Measurements from ENCODE around the gene PCDH19. TPM values are rescaled to one million over a fixed set of nuclear protein-coding genes. Genes with fewer than 3 reads are reported as not detected.
"Not testable (repeated sequence)": the region's sequence is repeated elsewhere in the genome, so short reads cannot be mapped to it uniquely, and the experiment has no call there.

Gene PCDH19, protein sequence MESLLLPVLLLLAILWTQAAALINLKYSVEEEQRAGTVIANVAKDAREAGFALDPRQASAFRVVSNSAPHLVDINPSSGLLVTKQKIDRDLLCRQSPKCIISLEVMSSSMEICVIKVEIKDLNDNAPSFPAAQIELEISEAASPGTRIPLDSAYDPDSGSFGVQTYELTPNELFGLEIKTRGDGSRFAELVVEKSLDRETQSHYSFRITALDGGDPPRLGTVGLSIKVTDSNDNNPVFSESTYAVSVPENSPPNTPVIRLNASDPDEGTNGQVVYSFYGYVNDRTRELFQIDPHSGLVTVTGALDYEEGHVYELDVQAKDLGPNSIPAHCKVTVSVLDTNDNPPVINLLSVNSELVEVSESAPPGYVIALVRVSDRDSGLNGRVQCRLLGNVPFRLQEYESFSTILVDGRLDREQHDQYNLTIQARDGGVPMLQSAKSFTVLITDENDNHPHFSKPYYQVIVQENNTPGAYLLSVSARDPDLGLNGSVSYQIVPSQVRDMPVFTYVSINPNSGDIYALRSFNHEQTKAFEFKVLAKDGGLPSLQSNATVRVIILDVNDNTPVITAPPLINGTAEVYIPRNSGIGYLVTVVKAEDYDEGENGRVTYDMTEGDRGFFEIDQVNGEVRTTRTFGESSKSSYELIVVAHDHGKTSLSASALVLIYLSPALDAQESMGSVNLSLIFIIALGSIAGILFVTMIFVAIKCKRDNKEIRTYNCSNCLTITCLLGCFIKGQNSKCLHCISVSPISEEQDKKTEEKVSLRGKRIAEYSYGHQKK (N-terminal part only)
- under 1 TPM in 2 of 4 donors, not detected in 2; 0.59 to 0.64 TPM for polyA plus RNA-seq
- long read RNA-seq, donor 1: 0 reads
- long read RNA-seq, donor 2: 0 reads
- long read RNA-seq, donor 3: 0 reads
- long read RNA-seq, donor 4: 0 reads
- long read RNA-seq, donor 5: 0 reads
- long read RNA-seq, donor 6: 0 reads
- long read RNA-seq, donor 7: 0 reads
- long read RNA-seq, donor 8: 0 reads
- long read RNA-seq, donor 9: 0 reads
- long read RNA-seq, donor 10, full-length matches to known transcripts: 1 of 1 reads
- long read RNA-seq, donor 10, partial matches to known transcripts: 0 of 1 reads
- long read RNA-seq, donor 10, other reads (novel, unspliced or antisense): 0 of 1 reads

DNA sequence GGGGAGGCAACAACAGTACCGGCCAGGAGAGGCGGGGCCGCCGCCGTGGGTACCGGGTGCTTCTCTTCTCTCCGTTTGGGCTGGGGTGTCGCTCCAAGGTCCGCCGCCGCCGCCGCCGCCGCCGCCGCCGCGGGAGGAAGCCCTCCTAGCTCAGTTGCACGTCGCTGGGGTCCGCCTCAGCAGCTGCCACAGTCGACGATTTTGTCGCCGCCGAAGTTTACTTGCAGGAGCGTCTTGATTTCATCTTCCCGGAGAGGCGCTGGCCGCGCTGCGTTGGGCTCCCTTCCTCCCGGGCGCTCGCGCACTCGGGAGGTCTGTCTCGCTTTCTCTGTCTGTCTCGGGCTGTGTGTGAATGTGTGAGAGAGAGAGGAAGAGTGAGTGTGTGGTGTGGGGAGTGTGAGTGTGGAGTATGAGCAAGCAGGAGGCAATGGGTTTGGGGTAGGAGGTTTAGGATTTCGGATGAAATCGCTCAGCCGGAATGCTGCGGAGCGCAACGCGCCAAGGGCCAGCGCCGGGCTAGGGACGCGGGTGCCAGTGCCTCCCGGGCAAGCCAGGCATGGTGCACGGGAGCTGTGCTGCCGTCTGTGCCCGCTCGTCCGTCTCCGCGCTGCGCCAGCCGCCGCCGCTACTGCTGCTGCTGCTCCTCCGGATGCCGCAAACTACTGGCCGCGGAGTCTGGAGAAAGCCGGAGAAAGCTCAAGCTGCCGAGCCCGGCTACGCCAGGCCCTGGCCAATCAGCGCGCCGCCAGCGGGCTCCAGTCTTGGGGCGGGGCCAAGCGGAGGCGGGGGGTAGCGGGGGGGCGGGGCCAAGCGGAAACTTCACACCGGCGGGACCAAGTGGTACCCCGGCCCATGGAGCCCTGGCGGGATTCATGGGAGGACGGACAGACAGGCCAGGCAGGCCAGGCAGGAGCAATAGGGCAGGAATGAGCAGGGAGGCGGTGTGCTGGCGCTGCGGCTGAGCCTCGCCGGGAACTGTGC is at the start of gene PCDH19:
Gene PCDH19 (minus strand): TSS at position 664 of the 981 bp plus-strand sequence. CDS start 1,676 bp downstream, outside the sequence.
- FAIRE-seq (no peak), DNase-seq (peak; percentile 3 to 50)
- Histone ChIP-seq H3K27me3 (ENCODE audit: control insufficient read depth in 3 of 3, insufficient read depth in 3 of 3, low read length in 3 of 3) (peaks cover 8 to 62% (median 21%) of the 10 kb centered on the region in 3 donors), H3K36me3 (ENCODE audit: control insufficient read depth in 3 of 3, insufficient read depth in 2 of 3, low read depth in 1 of 3, low read length in 3 of 3) (no peaks in the 10 kb centered on the region), H3K9me3 (ENCODE audit: control insufficient read depth in 2 of 2, insufficient read depth in 1 of 2, low read depth in 1 of 2, low read length in 1 of 2) (no peaks in the 10 kb centered on the region), H3K27ac (ENCODE audit: low read depth in 1 of 3, low read length in 2 of 3) (no peak within 1 kb of the TSS), H3K4me3 (ENCODE audit: low read depth in 1 of 3, low read length in 3 of 3) (peak within 1 kb of the TSS in 2 of 3 donors; percentile 27 to 34), H3K4me1 (ENCODE audit: control insufficient read depth in 3 of 3, insufficient read depth in 2 of 3, low read depth in 1 of 3, low read length in 2 of 3) (no peaks in the 10 kb centered on the region)
- WGBS, 3 donors: 2 to 43% (median 10%) methylated on average over 41 to 91 of the region's 91 CpGs

DNA sequence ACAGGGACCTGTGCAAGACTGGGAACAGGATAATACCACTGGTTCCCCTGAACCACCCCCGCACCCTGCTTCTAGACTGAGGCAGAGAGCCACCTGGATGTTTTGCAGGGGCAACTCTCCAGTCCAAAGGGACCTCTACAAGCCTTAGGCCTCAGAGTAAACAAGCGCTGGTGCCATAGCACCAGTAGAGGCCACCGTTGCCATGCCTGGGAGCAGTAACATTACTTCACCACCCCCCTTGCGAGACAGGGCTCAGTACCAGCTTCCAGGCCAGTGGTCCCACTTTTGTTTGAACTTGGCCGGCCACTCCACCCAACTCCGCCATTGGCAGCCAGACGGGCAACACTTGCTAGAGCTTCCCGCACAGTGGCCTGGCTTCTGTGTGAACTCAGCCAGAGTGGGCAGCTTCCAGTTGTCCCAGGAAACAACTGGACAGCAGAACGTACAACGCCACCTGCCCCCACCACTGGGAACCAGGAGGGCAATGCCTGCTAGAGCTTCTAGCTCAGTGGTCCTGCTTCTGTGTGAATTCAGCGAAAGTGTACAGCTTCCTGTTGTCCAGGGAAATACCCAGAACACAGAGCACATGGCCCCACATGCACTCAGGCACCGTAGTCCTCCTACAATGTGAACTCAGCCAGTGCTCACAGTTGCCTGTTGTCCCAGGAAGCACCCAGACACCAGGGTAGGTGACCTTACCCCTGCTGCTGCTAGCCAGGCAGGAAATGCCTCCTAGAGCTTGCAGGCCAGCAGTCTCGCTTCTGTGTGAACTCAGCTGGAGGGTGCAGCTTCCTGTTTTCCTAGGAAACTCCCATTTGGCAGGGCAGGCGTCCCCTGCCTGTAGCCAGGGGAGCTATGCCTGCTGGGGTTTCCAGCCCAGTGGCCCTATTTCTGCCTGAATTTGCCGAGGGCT is 39.9 kb upstream of the PCDH19 start:
- no peak overlapping the region for H3K4me3 ChIP-seq (ENCODE audit: low read depth in 1 of 3, low read length in 3 of 3)
- H3K27me3 ChIP-seq (ENCODE audit: control insufficient read depth in 3 of 3, insufficient read depth in 3 of 3, low read length in 3 of 3): no peaks in the 10 kb centered on the region
- H3K9me3 ChIP-seq (ENCODE audit: control insufficient read depth in 2 of 2, insufficient read depth in 1 of 2, low read depth in 1 of 2, low read length in 1 of 2): no peaks in the 10 kb centered on the region
- H3K27ac ChIP-seq (ENCODE audit: low read depth in 1 of 3, low read length in 2 of 3): no peak overlapping the region
- WGBS, 3 donors: 73 to 75% (median 74%) methylated on average over 13 to 15 of the region's 15 CpGs
- no peaks in the 10 kb centered on the region for H3K36me3 ChIP-seq (ENCODE audit: control insufficient read depth in 3 of 3, insufficient read depth in 2 of 3, low read depth in 1 of 3, low read length in 3 of 3)
- no peaks in the 10 kb centered on the region for H3K4me1 ChIP-seq (ENCODE audit: control insufficient read depth in 3 of 3, insufficient read depth in 2 of 3, low read depth in 1 of 3, low read length in 2 of 3)
- DNase-seq: peak in 1 of 2 donors; percentile 1
- FAIRE-seq: no peak

DNA sequence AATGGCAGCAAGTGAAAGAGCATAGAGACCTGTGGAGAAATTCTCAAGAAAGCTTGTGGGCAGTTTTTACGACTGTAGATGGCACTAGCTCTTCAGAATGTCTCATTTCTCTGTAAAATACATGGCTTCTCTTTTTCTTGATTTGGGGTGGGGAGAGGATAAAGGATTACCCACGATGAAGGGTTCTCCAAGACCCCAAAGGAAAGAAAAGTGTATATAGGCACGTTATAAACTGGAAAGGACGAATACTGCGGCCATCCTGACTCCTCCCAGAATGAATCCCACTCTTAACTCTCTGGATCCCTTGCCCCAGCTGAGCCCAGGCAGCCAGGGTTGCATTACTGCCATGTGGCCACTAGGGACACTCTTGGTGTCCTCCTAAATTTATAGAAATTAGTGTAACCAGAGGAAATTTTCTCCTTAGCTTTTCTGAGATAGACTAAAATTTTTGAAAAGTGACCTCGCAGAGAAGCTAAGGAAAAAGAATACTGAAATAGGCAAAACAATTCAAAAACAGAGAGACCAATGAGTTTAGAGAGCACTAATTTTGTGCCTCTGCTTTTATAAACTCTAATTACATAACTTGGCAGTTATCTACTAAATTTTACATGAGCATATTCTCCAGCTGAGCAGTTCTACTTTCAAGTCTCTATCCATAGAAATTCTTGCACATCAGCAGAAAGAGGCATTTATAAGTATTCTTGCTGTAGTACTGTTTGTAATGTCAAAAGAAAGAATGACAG is 37.8 kb upstream of the PCDH19 start:
- Histone ChIP-seq H3K9me3 (ENCODE audit: control insufficient read depth in 2 of 2, insufficient read depth in 1 of 2, low read depth in 1 of 2, low read length in 1 of 2) (no peaks in the 10 kb centered on the region), H3K27ac (ENCODE audit: low read depth in 1 of 3, low read length in 2 of 3) (no peak overlapping the region), H3K36me3 (ENCODE audit: control insufficient read depth in 3 of 3, insufficient read depth in 2 of 3, low read depth in 1 of 3, low read length in 3 of 3) (no peaks in the 10 kb centered on the region), H3K27me3 (ENCODE audit: control insufficient read depth in 3 of 3, insufficient read depth in 3 of 3, low read length in 3 of 3) (no peaks in the 10 kb centered on the region), H3K4me1 (ENCODE audit: control insufficient read depth in 3 of 3, insufficient read depth in 2 of 3, low read depth in 1 of 3, low read length in 2 of 3) (no peaks in the 10 kb centered on the region), H3K4me3 (ENCODE audit: low read depth in 1 of 3, low read length in 3 of 3) (peak overlapping the region in 1 of 3 donors; percentile 36)
- FAIRE-seq: no peak
- 1 to 6% (median 3%) methylated on average over 6 of the region's 6 CpGs for WGBS, 3 donors
- peak; percentile 16 to 54 for DNase-seq

GRCh38 chrX:100445593-100445992 is 35.5 kb upstream of the PCDH19 start:
- H3K27me3 ChIP-seq (ENCODE audit: control insufficient read depth in 3 of 3, insufficient read depth in 3 of 3, low read length in 3 of 3): no peaks in the 10 kb centered on the region
- no peak for FAIRE-seq
- no peaks in the 10 kb centered on the region for H3K9me3 ChIP-seq (ENCODE audit: control insufficient read depth in 2 of 2, insufficient read depth in 1 of 2, low read depth in 1 of 2, low read length in 1 of 2)
- H3K36me3 ChIP-seq (ENCODE audit: control insufficient read depth in 3 of 3, insufficient read depth in 2 of 3, low read depth in 1 of 3, low read length in 3 of 3): no peaks in the 10 kb centered on the region
- H3K4me3 ChIP-seq (ENCODE audit: low read depth in 1 of 3, low read length in 3 of 3): no peak overlapping the region
- DNase-seq: no peak
- H3K27ac ChIP-seq (ENCODE audit: low read depth in 1 of 3, low read length in 2 of 3): no peak overlapping the region
- H3K4me1 ChIP-seq (ENCODE audit: control insufficient read depth in 3 of 3, insufficient read depth in 2 of 3, low read depth in 1 of 3, low read length in 2 of 3): no peaks in the 10 kb centered on the region

GRCh38 chrX:100441321-100441720 is 31.2 kb upstream of the PCDH19 start:
- 73 to 82% (median 73%) methylated on average over 7 of the region's 7 CpGs for WGBS, 3 donors

DNA sequence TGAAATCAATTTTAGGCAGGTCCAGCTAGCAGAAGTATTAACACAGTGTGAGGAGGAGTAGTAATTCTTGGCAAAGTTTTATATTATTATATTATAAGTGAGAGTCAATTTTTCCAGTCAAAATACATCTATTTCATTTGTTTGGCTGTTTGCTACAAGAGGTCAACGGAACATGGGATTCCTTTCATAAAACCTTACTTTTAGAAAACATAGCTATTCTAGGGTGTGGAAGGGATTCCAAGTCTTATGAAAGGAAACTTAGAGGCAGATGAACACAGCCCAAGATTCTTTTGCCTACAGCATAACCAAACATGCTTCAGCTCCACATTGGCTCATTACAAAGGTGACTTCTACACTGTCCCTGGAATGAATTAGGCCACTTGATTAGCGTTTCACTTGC is 29.9 kb upstream of the PCDH19 start:
- no peak for FAIRE-seq
- WGBS, 3 donors: 71 to 83% (median 77%) methylated on average over 2 of the region's 2 CpGs
- H3K27me3 ChIP-seq (ENCODE audit: control insufficient read depth in 3 of 3, insufficient read depth in 3 of 3, low read length in 3 of 3): no peaks in the 10 kb centered on the region
- no peaks in the 10 kb centered on the region for H3K36me3 ChIP-seq (ENCODE audit: control insufficient read depth in 3 of 3, insufficient read depth in 2 of 3, low read depth in 1 of 3, low read length in 3 of 3)
- no peak for DNase-seq
- H3K27ac ChIP-seq (ENCODE audit: low read depth in 1 of 3, low read length in 2 of 3): no peak overlapping the region
- no peaks in the 10 kb centered on the region for H3K4me1 ChIP-seq (ENCODE audit: control insufficient read depth in 3 of 3, insufficient read depth in 2 of 3, low read depth in 1 of 3, low read length in 2 of 3)
- no peaks in the 10 kb centered on the region for H3K9me3 ChIP-seq (ENCODE audit: control insufficient read depth in 2 of 2, insufficient read depth in 1 of 2, low read depth in 1 of 2, low read length in 1 of 2)
- no peak overlapping the region for H3K4me3 ChIP-seq (ENCODE audit: low read depth in 1 of 3, low read length in 3 of 3)

More at GRCh38 chrX:100441321-100441720, 31.2 kb upstream of the PCDH19 start:
- not testable (repeated sequence) for H3K27ac ChIP-seq (ENCODE audit: low read depth in 1 of 3, low read length in 2 of 3); H3K4me3 ChIP-seq (ENCODE audit: low read depth in 1 of 3, low read length in 3 of 3); DNase-seq; H3K4me1 ChIP-seq (ENCODE audit: control insufficient read depth in 3 of 3, insufficient read depth in 2 of 3, low read depth in 1 of 3, low read length in 2 of 3); H3K9me3 ChIP-seq (ENCODE audit: control insufficient read depth in 2 of 2, insufficient read depth in 1 of 2, low read depth in 1 of 2, low read length in 1 of 2); FAIRE-seq; H3K27me3 ChIP-seq (ENCODE audit: control insufficient read depth in 3 of 3, insufficient read depth in 3 of 3, low read length in 3 of 3); H3K36me3 ChIP-seq (ENCODE audit: control insufficient read depth in 3 of 3, insufficient read depth in 2 of 3, low read depth in 1 of 3, low read length in 3 of 3)

- FAIRE-seq (no peak), DNase-seq (no peak)
- Histone ChIP-seq H3K9me3 (ENCODE audit: control insufficient read depth in 2 of 2, insufficient read depth in 1 of 2, low read depth in 1 of 2, low read length in 1 of 2) (no peaks in the 10 kb centered on the region), H3K27me3 (ENCODE audit: control insufficient read depth in 3 of 3, insufficient read depth in 3 of 3, low read length in 3 of 3) (no peaks in the 10 kb centered on the region), H3K4me1 (ENCODE audit: control insufficient read depth in 3 of 3, insufficient read depth in 2 of 3, low read depth in 1 of 3, low read length in 2 of 3) (no peaks in the 10 kb centered on the region), H3K4me3 (ENCODE audit: low read depth in 1 of 3, low read length in 3 of 3) (no peak overlapping the region), H3K27ac (ENCODE audit: low read depth in 1 of 3, low read length in 2 of 3) (no peak overlapping the region), H3K36me3 (ENCODE audit: control insufficient read depth in 3 of 3, insufficient read depth in 2 of 3, low read depth in 1 of 3, low read length in 3 of 3) (no peaks in the 10 kb centered on the region)
Observed at GRCh38 chrX:100435726-100436125, 25.7 kb upstream of the PCDH19 start.

Data from small intestine (tissue), 16 donors.